C4-2B (cell line): ENCODE results near the gene METTL26.
A peak's percentile ranks its signal among the peaks of the same experiment; 100 is the strongest.

Source experiments
- H3K27ac ChIP-seq: fragments of 450-650 bp; 2 replicates; pipeline ENCODE4 v1.5.1; 2017
- CTCF ChIP-seq: fragments of 450-650 bp; conservative IDR thresholded peaks from 2 replicates; pipeline ENCODE4 v1.5.1; 2017; ENCODE audit warnings: mild to moderate bottlenecking
- ZFX ChIP-seq: fragments of 450-650 bp; IDR thresholded peaks from 2 replicates; pipeline ENCODE4 v1.6.1; 2017

Gene METTL26

DNA sequence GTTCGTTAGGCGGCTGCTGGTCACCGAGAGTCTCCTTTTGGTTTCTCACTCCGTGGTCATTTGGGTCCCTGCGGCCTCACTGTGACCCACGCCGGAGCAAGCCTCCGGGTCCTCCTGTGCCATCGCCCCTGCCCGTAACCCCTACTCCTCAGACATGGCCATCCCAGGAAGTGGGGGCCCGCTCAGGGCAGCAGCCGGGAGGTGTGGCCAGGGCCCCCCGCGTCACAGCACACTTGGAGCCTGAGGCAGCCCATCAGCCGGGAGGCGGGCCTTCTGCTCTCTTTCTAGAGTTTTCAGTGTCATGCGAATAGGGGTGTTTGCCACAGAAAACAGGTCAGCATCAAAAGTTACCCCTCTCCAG lies 13.2 kb downstream of the METTL26 start:
- no peak for TF ChIP-seq CTCF
- TF ChIP-seq ZFX: no peak
- no peak overlapping the region for H3K27ac ChIP-seq

DNA sequence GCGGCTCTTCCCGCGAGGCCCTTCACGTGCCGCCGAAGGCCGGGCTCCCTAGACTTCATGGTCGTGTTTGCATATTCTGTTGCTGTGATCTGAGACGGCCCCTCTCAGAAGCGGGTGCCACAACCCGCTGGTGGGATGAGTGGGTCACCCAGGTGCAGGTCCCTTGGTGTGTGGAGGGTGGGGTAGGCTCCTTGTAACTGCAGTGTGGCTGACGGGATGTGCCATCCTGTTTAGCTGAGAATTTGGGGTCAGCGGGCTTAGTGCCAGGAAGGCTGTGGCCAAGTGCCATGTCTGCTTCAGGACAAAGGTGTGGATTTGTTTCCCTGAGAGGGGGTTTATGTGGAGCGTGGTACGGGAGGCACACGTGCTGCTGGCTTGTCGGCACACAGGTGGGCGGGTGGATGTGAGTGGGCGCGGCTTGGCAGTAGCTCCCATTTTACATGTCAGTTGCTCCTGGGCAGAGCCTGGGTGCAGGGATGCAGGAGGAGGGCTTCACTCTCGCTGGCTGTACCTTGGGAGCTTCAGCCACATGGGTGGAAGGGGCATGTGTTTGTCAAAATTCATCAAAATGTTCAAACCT lies 14.5 kb downstream of the METTL26 start:
- TF ChIP-seq ZFX (no peak), CTCF (no peak)
- H3K27ac ChIP-seq: no peak overlapping the region

- no peak overlapping the region for H3K27ac ChIP-seq
- TF ChIP-seq ZFX (no peak), CTCF (no peak)
These were observed 15.2 kb downstream of the METTL26 start for GRCh38 chr16:620700-621525.

GRCh38 chr16:619476-620100 lies 16.5 kb downstream of the METTL26 start:
- no peak overlapping the region for H3K27ac ChIP-seq
- TF ChIP-seq CTCF (no peak), ZFX (no peak)

- TF ChIP-seq ZFX: no peak
- no peak for TF ChIP-seq CTCF
- peak overlapping the region; percentile 60 for H3K27ac ChIP-seq
These were observed 18.2 kb downstream of the METTL26 start for GRCh38 chr16:617855-618254.

GRCh38 chr16:616733-617586 lies 19.1 kb downstream of the METTL26 start:
- H3K27ac ChIP-seq: peak overlapping the region; percentile 60
- TF ChIP-seq ZFX: no peak
- no peak for TF ChIP-seq CTCF

DNA sequence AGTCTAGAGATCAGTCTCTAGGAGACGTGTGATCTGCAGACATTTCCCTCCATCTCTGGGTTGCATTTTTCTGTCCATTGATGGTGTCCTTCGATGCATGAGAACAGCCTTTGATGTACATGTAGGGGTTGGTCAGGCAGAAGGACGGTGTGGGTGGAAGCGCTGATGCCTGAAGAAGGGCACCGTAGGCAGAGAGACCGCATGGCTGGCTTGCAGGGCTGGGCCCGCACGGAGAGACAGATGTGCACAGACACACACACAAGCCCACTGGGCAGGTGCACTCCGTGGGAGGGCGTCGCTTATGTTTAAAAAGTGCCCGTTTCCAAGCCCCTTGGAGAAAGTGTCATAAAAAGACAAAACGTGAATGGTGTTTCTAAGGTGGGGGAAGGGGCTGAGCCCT lies 21.0 kb downstream of the METTL26 start:
- TF ChIP-seq CTCF (no peak), ZFX (no peak)
- H3K27ac ChIP-seq: no peak overlapping the region
